Neural progenitor cell (in vitro differentiated cells): Measurements from ENCODE around the gene ZNF598. TPM values are rescaled to one million over a fixed set of nuclear protein-coding genes. Genes with fewer than 3 reads are reported as not detected.

Experiments
- DNase-seq: peaks from one replicate; pipeline ENCODE4 v3.0.0-alpha.2; 2016; ENCODE audit warnings: low spot score
- H2AFZ ChIP-seq: fragments of 200-600 bp; sonication (generic); replicated peaks from 2 replicates; pipeline ENCODE4 v1.6.1; 2016; ENCODE audit warnings: antibody characterized with exemption
- H3F3A ChIP-seq: fragments of 200-600 bp; sonication (generic); 2 replicates; pipeline ENCODE4 v1.6.1; 2016; ENCODE audit warnings: antibody characterized with exemption, low read depth
- H3K27ac ChIP-seq: fragments of 200-600 bp; sonication (generic); 2 replicates; pipeline ENCODE4 v1.5.1; 2016; ENCODE audit warnings: mild to moderate bottlenecking
- H3K27me3 ChIP-seq: fragments of 200-600 bp; sonication (generic); 2 replicates; pipeline ENCODE4 v1.6.1; 2016; ENCODE audit warnings: mild to moderate bottlenecking, moderate library complexity
- H3K36me3 ChIP-seq: fragments of 200-600 bp; sonication (generic); 2 replicates; pipeline ENCODE4 v1.5.1; 2016
- H3K4me1 ChIP-seq: fragments of 200-600 bp; sonication (generic); 2 replicates; pipeline ENCODE4 v1.6.1; 2016; ENCODE audit warnings: mixed run types
- H3K4me2 ChIP-seq: fragments of 200-600 bp; sonication (generic); 2 replicates; pipeline ENCODE4 v1.6.1; 2016
- H3K4me3 ChIP-seq: fragments of 200-600 bp; sonication (generic); 2 replicates; pipeline ENCODE4 v1.5.1; 2016
- H3K79me2 ChIP-seq: fragments of 200-600 bp; sonication (generic); 2 replicates; pipeline ENCODE4 v1.6.1; 2016; ENCODE audit warnings: low read depth
- H3K9ac ChIP-seq: fragments of 200-600 bp; sonication (generic); 2 replicates; pipeline ENCODE4 v1.6.1; 2016
- H3K9me3 ChIP-seq: fragments of 200-600 bp; sonication (generic); 2 replicates; pipeline ENCODE4 v1.5.1; 2016; ENCODE audit warnings: low read depth
- H4K20me1 ChIP-seq: fragments of 200-600 bp; sonication (generic); 2 replicates; pipeline ENCODE4 v1.6.1; 2016; ENCODE audit warnings: low read depth
- H3K27ac Mint-ChIP-seq: 3 replicates; pipeline ENCODE4 v1.8.0; 2021; ENCODE audit warnings: mixed read lengths
- H3K27me3 Mint-ChIP-seq: 2 replicates; pipeline ENCODE4 v1.8.0; 2022; ENCODE audit warnings: low read depth, mild to moderate bottlenecking, inconsistent platforms, moderate library complexity, mixed read lengths; ENCODE audit not compliant: insufficient read depth
- H3K36me3 Mint-ChIP-seq: 3 replicates; pipeline ENCODE4 v1.8.0; 2021; ENCODE audit warnings: mixed read lengths
- H3K4me1 Mint-ChIP-seq: 3 replicates; pipeline ENCODE4 v1.8.0; 2021; ENCODE audit warnings: mixed read lengths
- H3K4me3 Mint-ChIP-seq: 3 replicates; pipeline ENCODE4 v1.8.0; 2021; ENCODE audit warnings: mild to moderate bottlenecking, moderate library complexity, mixed read lengths
- H3K9me3 Mint-ChIP-seq: 3 replicates; pipeline ENCODE4 v1.8.0; 2020; ENCODE audit warnings: mixed read lengths
- CTCF ChIP-seq: fragments of 200-600 bp; sonication (generic); IDR thresholded peaks from 2 replicates; pipeline ENCODE4 v1.5.1; 2017; ENCODE audit warnings: antibody characterized with exemption, mild to moderate bottlenecking
- EZH2 ChIP-seq: fragments of 200-600 bp; sonication (generic); IDR thresholded peaks from 2 replicates; pipeline ENCODE4 v1.6.1; 2017; ENCODE audit warnings: antibody characterized with exemption, mild to moderate bottlenecking, moderate library complexity
- EZH2phosphoT487 ChIP-seq: fragments of 200-600 bp; sonication (generic); IDR thresholded peaks from 2 replicates; pipeline ENCODE4 v1.6.1; 2017; ENCODE audit warnings: antibody characterized with exemption
- total RNA-seq: library from RNA; depleted of rRNA; stranded (reverse); fragments of >200 nt; gene quantifications from 2 replicates; pipeline ENCODE4 v1.2.3, GENCODE V29; 2015; ENCODE audit warnings: low replicate concordance

The ZNF598 gene
- total RNA-seq, 1 donor from 2014 or later, result 12.7 TPM

- peaks cover 5% of the 10 kb centered on the region for H4K20me1 ChIP-seq
- Mint-ChIP-seq H3K4me1 (peaks cover 10% of the 10 kb centered on the region), H3K9me3 (no peaks in the 10 kb centered on the region), H3K36me3 (no peaks in the 10 kb centered on the region), H3K4me3 (no peak overlapping the region), H3K27ac (no peak overlapping the region), H3K27me3 (peaks cover 9% of the 10 kb centered on the region)
- no peak overlapping the region for H2AFZ ChIP-seq
- H3K4me3 ChIP-seq, result no peak overlapping the region
- peaks cover 6% of the 10 kb centered on the region for H3K4me1 ChIP-seq
- no peaks in the 10 kb centered on the region for H3K79me2 ChIP-seq
- no peaks in the 10 kb centered on the region for H3K9me3 ChIP-seq
- H3K27me3 ChIP-seq, result peaks cover 38% of the 10 kb centered on the region
- TF ChIP-seq EZH2phosphoT487 (no peak), EZH2 (no peak), CTCF (no peak)
- H3K4me2 ChIP-seq, result no peak overlapping the region
- no peaks in the 10 kb centered on the region for H3K36me3 ChIP-seq
- H3K9ac ChIP-seq, result no peak overlapping the region
- peaks cover 13% of the 10 kb centered on the region for H3F3A ChIP-seq
- H3K27ac ChIP-seq, result no peak overlapping the region
- DNase-seq, result no peak
These were observed 20.4 kb upstream of the ZNF598 start for GRCh38 chr16:2030036-2030435.

- Mint-ChIP-seq H3K27ac (no peak overlapping the region), H3K9me3 (no peaks in the 10 kb centered on the region), H3K4me3 (no peak overlapping the region), H3K27me3 (peaks cover 11% of the 10 kb centered on the region), H3K36me3 (no peaks in the 10 kb centered on the region), H3K4me1 (peaks cover 10% of the 10 kb centered on the region)
- Histone ChIP-seq H2AFZ (no peak overlapping the region), H3K36me3 (no peaks in the 10 kb centered on the region), H3K4me2 (no peak overlapping the region), H3K4me3 (no peak overlapping the region), H3F3A (peaks cover 13% of the 10 kb centered on the region), H3K79me2 (no peaks in the 10 kb centered on the region), H3K9me3 (no peaks in the 10 kb centered on the region), H3K4me1 (peaks cover 6% of the 10 kb centered on the region), H3K27me3 (peaks cover 45% of the 10 kb centered on the region), H3K9ac (no peak overlapping the region), H4K20me1 (peaks cover 5% of the 10 kb centered on the region), H3K27ac (no peak overlapping the region)
- DNase-seq, result no peak
- TF ChIP-seq EZH2, result no peak
- no peak for TF ChIP-seq EZH2phosphoT487
- no peak for TF ChIP-seq CTCF
These were observed 19.7 kb upstream of the ZNF598 start for GRCh38 chr16:2029350-2029749.

GRCh38 chr16:2028620-2029220 is 19.1 kb upstream of the ZNF598 start:
- Histone ChIP-seq H3K36me3 (no peaks in the 10 kb centered on the region), H3K4me3 (no peak overlapping the region), H3K27me3 (peaks cover 51% of the 10 kb centered on the region), H3K4me1 (peaks cover 6% of the 10 kb centered on the region), H3F3A (peaks cover 13% of the 10 kb centered on the region), H3K4me2 (no peak overlapping the region), H4K20me1 (peaks cover 5% of the 10 kb centered on the region), H3K79me2 (no peaks in the 10 kb centered on the region), H2AFZ (no peak overlapping the region), H3K9ac (no peak overlapping the region), H3K27ac (no peak overlapping the region), H3K9me3 (no peaks in the 10 kb centered on the region)
- DNase-seq, result no peak
- no peak overlapping the region for H3K4me3 Mint-ChIP-seq
- no peaks in the 10 kb centered on the region for H3K36me3 Mint-ChIP-seq
- H3K9me3 Mint-ChIP-seq, result no peaks in the 10 kb centered on the region
- peak overlapping the region; percentile 42 for H3K27ac Mint-ChIP-seq
- peaks cover 14% of the 10 kb centered on the region for H3K4me1 Mint-ChIP-seq
- TF ChIP-seq CTCF (no peak), EZH2phosphoT487 (no peak), EZH2 (no peak)
- peaks cover 11% of the 10 kb centered on the region for H3K27me3 Mint-ChIP-seq
